HepG2 (cell line): ENCODE results near the gene SLC1A4. TPM values are rescaled to one million over a fixed set of nuclear protein-coding genes. Genes with fewer than 3 reads are reported as not detected.

Source experiments
- ATAC-seq: fragments of 200-7000 bp; cut with Tn5 transposase; 3 replicates; pipeline ENCODE4 v1.9.1; 2020; ENCODE audit warnings: mild to moderate bottlenecking, moderate library complexity
- BruUV-seq: library from RNA; stranded (reverse); fragments of 400-500 nt; replicated peaks from 2 replicates; lab custom pipeline; 2021; lab: Mats Ljungman, UMichigan
- CTCF ChIA-PET: fragments of 300-600 bp; formaldehyde crosslinking; extraction: SDS; loops from one replicate; lab custom pipeline; 2021; ENCODE audit warnings: low total read pairs, inconsistent platforms, low intra/inter-chr PET ratio; lab: Yijun Ruan, JAX
- POLR2A ChIA-PET: fragments of 350-600 bp; sonication (Branson Sonifier 250); formaldehyde crosslinking; loops from one replicate; lab custom pipeline; 2020; ENCODE audit warnings: antibody characterized with exemption, inconsistent platforms; lab: Yijun Ruan, JAX
- DNase-seq: peaks from one replicate; pipeline ENCODE4 v3.0.0-alpha.2; 2015; ENCODE audit warnings: low spot score
- FAIRE-seq: peaks from 3 replicates; lab custom pipeline; 2011; peaks lifted over from hg19 to GRCh38; lab: Jason Lieb, UNC
- H2AFZ ChIP-seq: one replicate; pipeline ENCODE4 v1.6.1; 2011; ENCODE audit warnings: low read length, inconsistent platforms
- H3K27ac ChIP-seq: fragments of 300-600 bp; 3 replicates; pipeline ENCODE4 v1.8.0; 2011; ENCODE audit warnings: mixed run types, mild to moderate bottlenecking, mixed read lengths, low read length, inconsistent platforms; ENCODE audit not compliant: insufficient read depth; ENCODE audit errors: extremely low read length
- H3K27me3 ChIP-seq, 2 experiments: fragments of 200-600 bp in 1 of 2; 2 replicates in 1 of 2; 3 replicates in 1 of 2; pipeline versions ENCODE4 v1.6.0 to v1.8.0; 2011; ENCODE audit warnings: low read length in 2 of 2, mild to moderate bottlenecking in 2 of 2, moderate library complexity in 2 of 2, inconsistent platforms in 1 of 2; ENCODE audit not compliant: insufficient read depth in 2 of 2, control insufficient read depth in 1 of 2
- H3K36me3 ChIP-seq, 2 experiments: fragments of 200-600 bp in 1 of 2; replicated peaks in 1 of 2; 2 replicates in 1 of 2; 3 replicates in 1 of 2; pipeline versions ENCODE4 v1.5.1 to v1.8.0; 2011; ENCODE audit warnings: low read length in 2 of 2, inconsistent platforms in 1 of 2; ENCODE audit not compliant: insufficient read depth in 2 of 2, control insufficient read depth in 1 of 2
- H3K4me1 ChIP-seq: 2 replicates; pipeline ENCODE4 v1.5.1; 2012; ENCODE audit warnings: low read length, inconsistent platforms; ENCODE audit not compliant: insufficient read depth
- H3K4me2 ChIP-seq: 2 replicates; pipeline ENCODE4 v1.6.0; 2011; ENCODE audit warnings: low read depth, low read length, inconsistent platforms
- H3K4me3 ChIP-seq, 3 experiments: fragments of 200-600 bp in 1 of 3; sonication (generic), shearing (Covaris generic) in 1 of 3; replicated peaks in 1 of 3; 2 replicates each; pipeline ENCODE4 v1.5.1; 2011 to 2016; ENCODE audit warnings: low read length in 3 of 3, inconsistent platforms in 2 of 3, low read depth in 2 of 3, mild to moderate bottlenecking in 2 of 3, control low read depth in 1 of 3, mixed read lengths in 1 of 3; ENCODE audit not compliant: insufficient read depth in 1 of 3
- H3K79me2 ChIP-seq: one replicate; pipeline ENCODE4 v1.6.1; 2011; ENCODE audit warnings: low read length, inconsistent platforms; ENCODE audit not compliant: insufficient read depth
- H3K9ac ChIP-seq: 2 replicates; pipeline ENCODE4 v1.6.0; 2011; ENCODE audit warnings: mild to moderate bottlenecking, low read depth, low read length, inconsistent platforms; ENCODE audit not compliant: insufficient read depth
- H3K9me3 ChIP-seq: 2 replicates; pipeline ENCODE4 v1.5.1; 2012; ENCODE audit warnings: mild to moderate bottlenecking, low read length
- H4K20me1 ChIP-seq: 2 replicates; pipeline ENCODE4 v1.6.0; 2011; ENCODE audit warnings: inconsistent platforms, mild to moderate bottlenecking, low read length, moderate library complexity; ENCODE audit not compliant: insufficient read depth
- ISL2 ChIP-seq: sonication (generic); formaldehyde crosslinking; IDR thresholded peaks from 2 replicates; pipeline ENCODE4 v1.5.0; 2020; ENCODE audit warnings: missing genetic modification reagents
- NCOR1 ChIP-seq: fragments of 200-600 bp; sonication (generic); IDR thresholded peaks from 2 replicates; pipeline ENCODE4 v1.7.0; 2017; ENCODE audit warnings: antibody characterized with exemption, low read length, borderline replicate concordance
- SALL2 ChIP-seq: sonication (generic); formaldehyde crosslinking; IDR thresholded peaks from 2 replicates; pipeline ENCODE4 v1.8.1; 2023; ENCODE audit warnings: mild to moderate bottlenecking, missing genetic modification reagents, inconsistent platforms
- SPEN ChIP-seq: sonication (generic); formaldehyde crosslinking; IDR thresholded peaks from 2 replicates; pipeline ENCODE4 v1.5.1; 2020; ENCODE audit warnings: low read depth, mild to moderate bottlenecking, missing genetic modification reagents
- TCF7 ChIP-seq: sonication (generic); IDR thresholded peaks from 2 replicates; pipeline ENCODE4 v1.6.1; 2016; ENCODE audit warnings: antibody characterized with exemption, low read depth
- TCF7L2 ChIP-seq: IDR thresholded peaks from 2 replicates; pipeline ENCODE4 v1.6.1; 2011; ENCODE audit warnings: mild to moderate bottlenecking, low read depth, low read length, moderate library complexity
- ZBTB42 ChIP-seq: sonication (generic); formaldehyde crosslinking; IDR thresholded peaks from 2 replicates; pipeline ENCODE4 v1.5.0; 2020; ENCODE audit warnings: mild to moderate bottlenecking, missing genetic modification reagents
- ZFX ChIP-seq: sonication (generic); formaldehyde crosslinking; IDR thresholded peaks from 2 replicates; pipeline ENCODE4 v1.4.0; 2020; ENCODE audit warnings: mild to moderate bottlenecking, low read depth, missing genetic modification reagents, moderate library complexity
- ZFYVE20 ChIP-seq: sonication (generic); formaldehyde crosslinking; IDR thresholded peaks from 2 replicates; pipeline ENCODE4 v1.8.0; 2023; ENCODE audit warnings: low read depth, mild to moderate bottlenecking, moderate library complexity, missing genetic modification reagents, borderline replicate concordance
- whole genome bisulfite sequencing: methylation state at CpG from one replicate; pipeline ENCODE4 v1.1.6; 2017; ENCODE audit warnings: low lambda C conversion rate; 5-methylcytosine and 5-hydroxymethylcytosine counted together
- in situ Hi-C: cut with HindIII; loops from 2 replicates; pipeline ENCODE4 v1.10.0; 2017; ENCODE audit warnings: low pct_unique_long_range_greater_than_20kb; ENCODE audit not compliant: extremely low pct_ligation_motif_present
- intact Hi-C: fragments of 100-400 bp; cut with micrococcal nuclease; formaldehyde crosslinking; loops from one replicate; pipeline ENCODE4 v1.10.0; 2022; ENCODE audit not compliant: unreplicated experiment
- polyA plus RNA-seq, 8 experiments: library from polyadenylated mRNA; depleted of rRNA in 3 of 8; stranded (reverse) in 7 of 8; unstranded in 1 of 8; fragments of >200 nt; fragmentation: Illumina TruSeq in 4 of 8; extraction: Trizol in 4 of 8; gene quantifications; 2 replicates each; pipeline versions ENCODE4 v1.2.1 to v1.2.3, GENCODE V29; 2011 to 2016; ENCODE audit warnings: low read depth in 4 of 8, missing spikeins in 1 of 8, mixed read lengths in 1 of 8; ENCODE audit not compliant: insufficient read depth in 1 of 8
- total RNA-seq, 5 experiments: library from RNA; depleted of rRNA; stranded (reverse); fragments of >200 nt; fragmentation: Illumina TruSeq; extraction: Trizol; gene quantifications; 2 replicates each; pipeline ENCODE4 v1.2.3, GENCODE V29; 2016; ENCODE audit warnings: low read depth in 1 of 5
- TF ChIP-seq, protein P1 (sequence below): sonication (generic); formaldehyde crosslinking; IDR thresholded peaks from 2 replicates; pipeline ENCODE4 v1.5.0; 2020; ENCODE audit warnings: mild to moderate bottlenecking, missing genetic modification reagents, borderline replicate concordance
- TF ChIP-seq, protein P2 (sequence below): sonication (generic); formaldehyde crosslinking; IDR thresholded peaks from 2 replicates; pipeline ENCODE4 v1.5.1; 2020; ENCODE audit warnings: missing genetic modification reagents, mild to moderate bottlenecking, borderline replicate concordance

The SLC1A4 gene
- total and polyA plus RNA-seq, 2 of the 13 experiments (the other 11 are each of a cell fraction or from before 2014, with no cell fraction given) = 21.0 to 39.6 TPM

DNA sequence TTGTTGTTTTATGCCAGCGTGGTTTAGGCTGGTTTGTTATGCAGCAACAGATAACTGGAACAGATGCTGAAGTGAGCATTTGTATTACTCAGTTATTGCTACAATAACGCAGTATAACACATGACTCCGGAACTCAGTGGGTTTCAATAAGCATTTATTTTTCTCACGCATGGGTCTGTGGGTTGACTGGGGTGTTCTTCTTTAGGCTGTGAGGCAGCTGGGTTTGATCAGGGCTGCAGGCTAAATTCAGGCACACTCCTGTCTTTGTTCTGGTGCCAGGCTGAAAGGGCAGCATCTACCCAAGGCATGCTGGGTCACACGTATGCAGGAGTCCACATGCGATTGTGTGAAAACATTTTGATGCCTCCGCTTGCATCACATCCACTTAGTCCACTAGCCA lies 3.8 kb upstream of the SLC1A4 start:
- no peak for FAIRE-seq
- POLR2A ChIA-PET = no interaction called here
- CTCF ChIA-PET = no interaction called here

DNA sequence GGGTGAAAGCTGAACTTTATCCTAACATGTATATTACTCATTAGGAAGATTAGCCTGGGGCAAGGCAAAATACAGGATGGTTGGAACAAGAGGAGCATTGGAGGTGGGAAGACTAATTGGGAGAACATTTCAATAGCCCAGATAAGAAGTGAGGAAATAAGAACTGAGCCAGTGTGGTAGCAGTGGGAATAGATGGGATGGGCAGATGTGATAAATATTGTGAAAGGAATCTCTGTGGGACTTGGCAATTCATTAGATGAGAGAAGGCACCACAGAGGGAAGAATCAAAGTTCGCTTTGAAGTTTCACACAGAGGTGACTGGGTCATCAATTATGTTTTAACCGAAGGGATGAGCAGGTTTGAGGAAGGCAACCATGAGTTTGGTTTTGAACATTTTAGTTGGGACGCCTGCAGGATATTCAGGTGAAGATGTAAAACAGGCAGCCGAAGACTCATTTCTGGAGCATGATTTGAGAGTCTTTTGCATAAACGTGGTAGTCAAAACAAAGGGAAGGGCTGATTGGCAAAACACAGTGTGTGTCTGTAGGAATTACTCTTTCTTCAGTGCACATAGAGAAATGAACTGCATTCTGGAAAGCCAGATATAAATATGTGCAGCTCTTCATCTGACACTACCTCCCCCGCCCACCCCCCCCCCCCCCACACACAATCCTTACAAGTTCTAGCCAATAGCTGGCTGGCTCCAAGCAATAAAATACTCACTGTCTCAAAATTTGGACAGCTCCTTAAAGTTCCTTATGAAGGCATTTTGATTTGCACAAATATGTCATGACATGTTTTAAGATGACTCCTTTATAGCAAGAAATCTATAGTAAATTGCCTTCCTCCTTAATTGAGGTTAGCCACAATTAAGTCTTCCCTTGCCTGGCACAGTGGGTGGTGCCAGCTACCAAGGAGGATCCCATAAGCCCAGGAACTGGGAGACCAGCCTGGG lies 1.9 kb upstream of the SLC1A4 start:
- Histone ChIP-seq H3K79me2 (peaks cover 28% of the 10 kb centered on the region), H3K27me3 (no peaks in the 10 kb centered on the region; a peak in 1 of 5 replicates), H4K20me1 (no peaks in the 10 kb centered on the region), H3K4me1 (peaks cover 71% of the 10 kb centered on the region), H3K4me3 (peak overlapping the region; percentile 58 to 92 (median 77)), H3K9ac (peak overlapping the region; percentile 88), H2AFZ (no peak overlapping the region), H3K9me3 (no peaks in the 10 kb centered on the region), H3K36me3 (0 out of 5 replicates have a peak, but pooled peaks cover 0 to 2% of the 10 kb centered on the region in 2 experiments), H3K4me2 (peak overlapping the region; percentile 99), H3K27ac (peak overlapping the region; percentile 41)
- ChIA-PET POLR2A (interaction anchor here (0.9 to 4.3 kb wide), 10 partner anchors 8 to 240 kb away, joined by 3 to 37 read pairs (median 7); partner anchors contain the start of genes ACTR2 and CEP68), CTCF (interaction anchor here (0.6 kb wide), 1 partner anchor 36 kb away, joined by 3 read pairs; no protein-coding TSS in a partner anchor)
- in situ Hi-C loops (loop anchor here (5.0 kb wide), 2 partner anchors 45 to 70 kb away; no protein-coding TSS in a partner anchor), intact Hi-C loops (loop anchor here (2.0 to 10.0 kb wide), 3 partner anchors 44 to 588 kb away; no protein-coding TSS in a partner anchor)
- FAIRE-seq = peak; percentile 34
- BruUV-seq = TSS peak; percentile 70
- 6% methylated on average over 6 of the region's 6 CpGs for WGBS
- peak; percentile 75 for DNase-seq
- no peak for ATAC-seq
- TF ChIP-seq NCOR1 = peak; percentile 72; the same call in 1 of the 2 replicates
- TF ChIP-seq, protein P1, sequence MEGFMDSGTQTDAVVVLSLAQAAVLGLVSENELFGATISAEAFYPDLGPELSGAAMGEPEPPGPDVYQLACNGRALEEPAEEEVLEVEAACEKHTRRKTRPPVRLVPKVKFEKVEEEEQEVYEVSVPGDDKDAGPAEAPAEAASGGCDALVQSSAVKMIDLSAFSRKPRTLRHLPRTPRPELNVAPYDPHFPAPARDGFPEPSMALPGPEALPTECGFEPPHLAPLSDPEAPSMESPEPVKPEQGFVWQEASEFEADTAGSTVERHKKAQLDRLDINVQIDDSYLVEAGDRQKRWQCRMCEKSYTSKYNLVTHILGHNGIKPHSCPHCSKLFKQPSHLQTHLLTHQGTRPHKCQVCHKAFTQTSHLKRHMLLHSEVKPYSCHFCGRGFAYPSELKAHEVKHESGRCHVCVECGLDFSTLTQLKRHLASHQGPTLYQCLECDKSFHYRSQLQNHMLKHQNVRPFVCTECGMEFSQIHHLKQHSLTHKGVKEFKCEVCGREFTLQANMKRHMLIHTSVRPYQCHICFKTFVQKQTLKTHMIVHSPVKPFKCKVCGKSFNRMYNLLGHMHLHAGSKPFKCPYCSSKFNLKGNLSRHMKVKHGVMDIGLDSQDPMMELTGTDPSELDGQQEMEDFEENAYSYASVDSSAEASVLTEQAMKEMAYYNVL = peak; percentile 53; the same call in 1 of the 2 replicates
- TF ChIP-seq ISL2 = 0 out of 2 replicates have a peak, but pooled peaks have one; percentile 37
- TF ChIP-seq, protein P2, sequence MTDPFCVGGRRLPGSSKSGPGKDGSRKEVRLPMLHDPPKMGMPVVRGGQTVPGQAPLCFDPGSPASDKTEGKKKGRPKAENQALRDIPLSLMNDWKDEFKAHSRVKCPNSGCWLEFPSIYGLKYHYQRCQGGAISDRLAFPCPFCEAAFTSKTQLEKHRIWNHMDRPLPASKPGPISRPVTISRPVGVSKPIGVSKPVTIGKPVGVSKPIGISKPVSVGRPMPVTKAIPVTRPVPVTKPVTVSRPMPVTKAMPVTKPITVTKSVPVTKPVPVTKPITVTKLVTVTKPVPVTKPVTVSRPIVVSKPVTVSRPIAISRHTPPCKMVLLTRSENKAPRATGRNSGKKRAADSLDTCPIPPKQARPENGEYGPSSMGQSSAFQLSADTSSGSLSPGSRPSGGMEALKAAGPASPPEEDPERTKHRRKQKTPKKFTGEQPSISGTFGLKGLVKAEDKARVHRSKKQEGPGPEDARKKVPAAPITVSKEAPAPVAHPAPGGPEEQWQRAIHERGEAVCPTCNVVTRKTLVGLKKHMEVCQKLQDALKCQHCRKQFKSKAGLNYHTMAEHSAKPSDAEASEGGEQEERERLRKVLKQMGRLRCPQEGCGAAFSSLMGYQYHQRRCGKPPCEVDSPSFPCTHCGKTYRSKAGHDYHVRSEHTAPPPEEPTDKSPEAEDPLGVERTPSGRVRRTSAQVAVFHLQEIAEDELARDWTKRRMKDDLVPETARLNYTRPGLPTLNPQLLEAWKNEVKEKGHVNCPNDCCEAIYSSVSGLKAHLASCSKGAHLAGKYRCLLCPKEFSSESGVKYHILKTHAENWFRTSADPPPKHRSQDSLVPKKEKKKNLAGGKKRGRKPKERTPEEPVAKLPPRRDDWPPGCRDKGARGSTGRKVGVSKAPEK (CRISPR knock-in tag) = peak; percentile 30; the same call in 1 of the 2 replicates
- TF ChIP-seq SALL2 (CRISPR knock-in tag) = no peak
- TF ChIP-seq TCF7 = peak; percentile 51
- TF ChIP-seq SPEN (CRISPR knock-in tag) = no peak

More for the DNA sequence above, 3.8 kb upstream of the SLC1A4 start:
- no peak overlapping the region for H3K4me3 ChIP-seq
- 95% methylated on average over 7 of the region's 7 CpGs for WGBS
- H3K27me3 ChIP-seq = no peaks in the 10 kb centered on the region; a peak in 1 of 5 replicates
- no peak for ATAC-seq
- TF ChIP-seq TCF7L2 (no peak), ZFYVE20 (CRISPR knock-in tag) (no peak), ZBTB42 (no peak), ZFX (no peak)
- TF ChIP-seq, all 625 proteins: peak for 0
- no peaks in the 10 kb centered on the region for H3K36me3 ChIP-seq
- no peak overlapping the region for H3K4me2 ChIP-seq
- no TSS peak for BruUV-seq
- DNase-seq = no peak
- H3K4me1 ChIP-seq = peaks cover 71% of the 10 kb centered on the region
- H3K27ac ChIP-seq = no peak overlapping the region
- no peaks in the 10 kb centered on the region for H4K20me1 ChIP-seq
- no peaks in the 10 kb centered on the region for H3K9me3 ChIP-seq
- H3K9ac ChIP-seq = no peak overlapping the region
- no peak overlapping the region for H2AFZ ChIP-seq
- H3K79me2 ChIP-seq = peaks cover 14% of the 10 kb centered on the region
- intact Hi-C loops (loop anchor here (5.0 to 10.0 kb wide), 2 partner anchors 202 to 589 kb away; no protein-coding TSS in a partner anchor), in situ Hi-C loops (loop anchor here (5.0 kb wide), 2 partner anchors 43 to 68 kb away; no protein-coding TSS in a partner anchor)
